A549 (cell line): ENCODE data around the gene H6PD. TPM values are rescaled to one million over a fixed set of nuclear protein-coding genes. Genes with fewer than 3 reads are reported as not detected.
A peak's percentile ranks its signal among the peaks of the same experiment; 100 is the strongest.

Experiments
- ATAC-seq, 2 experiments: fragments of 200-7000 bp in 1 of 2; fragments of >200 bp in 1 of 2; cut with Nextera tagmentation in 1 of 2; cut with Tn5 transposase in 1 of 2; 3 replicates each; pipeline versions ENCODE4 v1.8.0 to v1.9.1; 2018 to 2020; ENCODE audit warnings: mild to moderate bottlenecking in 1 of 2, moderate library complexity in 1 of 2
- CTCF ChIA-PET: fragments of 300-600 bp; sonication (Branson Sonifier 250); formaldehyde crosslinking; extraction: SDS; loops from one replicate; lab custom pipeline; 2021; ENCODE audit warnings: antibody characterized with exemption, inconsistent platforms; lab: Yijun Ruan, JAX
- POLR2A ChIA-PET: fragments of 350-600 bp; formaldehyde crosslinking; extraction: SDS; loops from one replicate; lab custom pipeline; 2021; ENCODE audit warnings: antibody characterized with exemption, inconsistent platforms; lab: Yijun Ruan, JAX
- DNase-seq, 2 experiments: peaks; one replicate each; pipeline versions ENCODE4 v3.0.0 to v3.0.0-alpha.2; 2011 to 2016; ENCODE audit warnings: low read depth in 1 of 2, low spot score in 1 of 2
- FAIRE-seq: peaks from 2 replicates; lab custom pipeline; 2011; peaks lifted over from hg19 to GRCh38; lab: Jason Lieb, UNC
- H3K27ac ChIP-seq, 2 experiments: fragments of >200 bp; sonication (Bioruptor Twin); formaldehyde crosslinking; 3 replicates each; pipeline ENCODE4 v1.5.1; 2016 to 2017
- H3K4me1 ChIP-seq: fragments of >200 bp; sonication (Bioruptor Twin); formaldehyde crosslinking; 3 replicates; pipeline ENCODE4 v1.6.1; 2016
- H3K4me2 ChIP-seq: fragments of >200 bp; sonication (Bioruptor Twin); formaldehyde crosslinking; 3 replicates; pipeline ENCODE4 v1.6.1; 2016
- H3K4me3 ChIP-seq: fragments of >200 bp; sonication (Bioruptor Twin); formaldehyde crosslinking; 3 replicates; pipeline ENCODE4 v1.5.1; 2016
- H3K9me3 ChIP-seq: fragments of >200 bp; sonication (Bioruptor Twin); formaldehyde crosslinking; 3 replicates; pipeline ENCODE4 v1.6.1; 2016
- ATOH8 ChIP-seq: fragments of 250-450 bp; sonication (Bioruptor Pico); IDR thresholded peaks from 2 replicates; pipeline ENCODE4 v1.5.0; 2020; ENCODE audit warnings: low read depth, mild to moderate bottlenecking, moderate library complexity
- CTCF ChIP-seq: fragments of >200 bp; sonication (Bioruptor Twin); formaldehyde crosslinking; IDR thresholded peaks from 3 replicates; pipeline ENCODE4 v1.5.1; 2016
- E2F6 ChIP-seq: IDR thresholded peaks from 2 replicates; pipeline ENCODE4 v1.6.1; 2012; ENCODE audit warnings: low read depth, borderline replicate concordance
- ELK1 ChIP-seq: fragments of 150-350 bp; IDR thresholded peaks from 2 replicates; pipeline ENCODE4 v1.6.1; 2014; ENCODE audit warnings: low read depth, mild to moderate bottlenecking, low read length
- ESRRA ChIP-seq: fragments of 150-350 bp; IDR thresholded peaks from 2 replicates; pipeline ENCODE4 v1.6.1; 2014; ENCODE audit warnings: mild to moderate bottlenecking, low read length, borderline replicate concordance
- FOSB ChIP-seq: fragments of 250-450 bp; sonication (Bioruptor Pico); IDR thresholded peaks from 2 replicates; pipeline ENCODE4 v1.5.0; 2020; ENCODE audit warnings: mild to moderate bottlenecking, moderate library complexity
- HDAC2 ChIP-seq: fragments of 200-600 bp; sonication (generic); IDR thresholded peaks from 2 replicates; pipeline ENCODE4 v1.6.1; 2016
- HOXB5 ChIP-seq: fragments of 250-450 bp; sonication (Bioruptor Pico); IDR thresholded peaks from 2 replicates; pipeline ENCODE4 v1.5.0; 2020; ENCODE audit warnings: mild to moderate bottlenecking, moderate library complexity
- RAD21 ChIP-seq, 2 experiments: fragments of >200 bp in 1 of 2; sonication (Bioruptor Twin) in 1 of 2; formaldehyde crosslinking in 1 of 2; IDR thresholded peaks in 1 of 2; conservative IDR thresholded peaks in 1 of 2; 2 replicates in 1 of 2; 3 replicates in 1 of 2; pipeline ENCODE4 v1.6.1; 2012 to 2018; ENCODE audit warnings: inconsistent platforms in 1 of 2
- SMC3 ChIP-seq: fragments of >200 bp; sonication (Bioruptor Twin); formaldehyde crosslinking; IDR thresholded peaks from 3 replicates; pipeline ENCODE4 v1.6.1; 2018; ENCODE audit warnings: inconsistent platforms
- USF2 ChIP-seq: fragments of 450-650 bp; IDR thresholded peaks from 2 replicates; pipeline ENCODE4 v1.6.1; 2014; ENCODE audit warnings: antibody characterized with exemption
- ZNF302 ChIP-seq: fragments of 250-450 bp; sonication (Bioruptor Pico); IDR thresholded peaks from 2 replicates; pipeline ENCODE4 v1.9.0; 2021; ENCODE audit warnings: inconsistent platforms, mild to moderate bottlenecking, moderate library complexity
- WGBS: methylation state at CpG from one replicate; pipeline ENCODE4 v1.1.6; 2017; ENCODE audit errors: missing lambda C conversion rate; 5-methylcytosine and 5-hydroxymethylcytosine counted together
- polyA plus RNA-seq, 4 experiments: library from polyadenylated mRNA; depleted of rRNA in 3 of 4; stranded (reverse); fragments of >200 nt; fragmentation: RNase III in 1 of 4; extraction: RNeasy Plus Mini Kit Qiagen cat#74134 plus additional on column Dnase treatment in 1 of 4; gene quantifications; 2 replicates in 3 of 4; 3 replicates in 1 of 4; pipeline ENCODE4 v1.2.3, GENCODE V29; 2011 to 2017

H6PD gene
- polyA plus RNA-seq, 2 of the 4 experiments (the other 2 are of a cell fraction) = 6.0 to 7.9 TPM

GRCh38 chr1:9249534-9250410 lies 15.2 kb downstream of the H6PD start:
- no peak overlapping the region for H3K4me2 ChIP-seq
- TF ChIP-seq CTCF = peak; percentile 31
- no peak for TF ChIP-seq FOSB (CRISPR knock-in tag)
- TF ChIP-seq SMC3 = peak; percentile 25; the same call in 1 of the 3 replicates
- TF ChIP-seq RAD21 (conservative IDR thresholded peaks at IDR 0.05 in 1 of 2, IDR thresholded peaks at IDR 0.05 in 1 of 2) = peak; percentile 39 to 55; a peak in 4 of 5 replicates
- TF ChIP-seq, all 56 proteins: peak for 3
- ChIA-PET POLR2A (no interaction called here), CTCF (interaction anchor here (0.8 to 1.8 kb wide), 6 partner anchors 10 to 246 kb away, joined by 3 to 7 read pairs (median 4); no protein-coding TSS in a partner anchor)
- FAIRE-seq (no peak), ATAC-seq (peak; percentile 75 to 90), DNase-seq (peak; percentile 37 to 45)
- 74% methylated on average over 12 of the region's 17 CpGs for WGBS
- Histone ChIP-seq H3K9me3 (no peaks in the 10 kb centered on the region), H3K27ac (no peak overlapping the region), H3K4me3 (no peak overlapping the region), H3K4me1 (no peaks in the 10 kb centered on the region)

GRCh38 chr1:9250411-9251381 lies 16.1 kb downstream of the H6PD start:
- TF ChIP-seq HDAC2 (no peak), ZNF302 (CRISPR knock-in tag) (no peak), SMC3 (no peak), HOXB5 (CRISPR knock-in tag) (no peak), USF2 (no peak), ESRRA (no peak), E2F6 (no peak), ATOH8 (CRISPR knock-in tag) (no peak), ELK1 (no peak)
- Histone ChIP-seq H3K4me2 (no peak overlapping the region), H3K4me1 (no peaks in the 10 kb centered on the region), H3K27ac (no peak overlapping the region), H3K4me3 (no peak overlapping the region), H3K9me3 (no peaks in the 10 kb centered on the region)
- POLR2A ChIA-PET = interaction anchor here (0.7 kb wide), 1 partner anchor 133 kb away, joined by 3 read pairs; no protein-coding TSS in a partner anchor
- no peak for FAIRE-seq
- ATAC-seq = peak; percentile 31 to 37; a peak in 5 of 6 replicates
- CTCF ChIA-PET = interaction anchor here (0.7 to 2.0 kb wide), 7 partner anchors 10 to 370 kb away, joined by 3 to 8 read pairs (median 4); no protein-coding TSS in a partner anchor
- 87% methylated on average over 9 of the region's 21 CpGs for WGBS
- DNase-seq = no peak
